ENCODE results near the gene NTRK3.
"Not testable (repeated sequence)": the region's sequence is repeated elsewhere in the genome, so short reads cannot be mapped to it uniquely, and the experiment has no call there.

The NTRK3 gene

GRCh38 chr15:88075102-88075501 lies 181.4 kb downstream of the NTRK3 start:
- ChIA-PET CTCF (no interaction called here), POLR2A (no interaction called here)
- DNase-seq (ENCODE audit: extremely low spot score), result no peak
- TF ChIP-seq LEF1 (IDR thresholded peaks at IDR 0.05; ENCODE audit: borderline replicate concordance) (no peak), NFRKB (IDR thresholded peaks at IDR 0.05) (no peak), FOXM1 (IDR thresholded peaks at IDR 0.05; ENCODE audit: borderline replicate concordance) (no peak), FOXA1 (IDR thresholded peaks at IDR 0.05) (no peak), ARNT (IDR thresholded peaks at IDR 0.05) (no peak), BHLHE40 (IDR thresholded peaks at IDR 0.05; ENCODE audit: borderline replicate concordance) (no peak)

- TF ChIP-seq NFRKB (IDR thresholded peaks at IDR 0.05) (no peak), HDGF (IDR thresholded peaks at IDR 0.05; ENCODE audit: borderline replicate concordance) (no peak), FOXA1 (IDR thresholded peaks at IDR 0.05) (no peak), LEF1 (IDR thresholded peaks at IDR 0.05; ENCODE audit: borderline replicate concordance) (no peak), ELF4 (IDR thresholded peaks at IDR 0.05) (no peak), CTBP1 (IDR thresholded peaks at IDR 0.05; ENCODE audit: borderline replicate concordance) (no peak)
- POLR2A ChIA-PET, result no interaction called here
Observed at GRCh38 chr15:88074386-88074785, 182.2 kb downstream of the NTRK3 start.

GRCh38 chr15:88073391-88073691 lies 183.2 kb downstream of the NTRK3 start:
- no peak for TF ChIP-seq FOXA1 (IDR thresholded peaks at IDR 0.05)
- TF ChIP-seq BHLHE40 (IDR thresholded peaks at IDR 0.05; ENCODE audit: borderline replicate concordance), result no peak
- no peak for TF ChIP-seq ARNT (IDR thresholded peaks at IDR 0.05)
- TF ChIP-seq CTBP1 (IDR thresholded peaks at IDR 0.05; ENCODE audit: borderline replicate concordance), result no peak
- no peak for TF ChIP-seq FOXM1 (IDR thresholded peaks at IDR 0.05; ENCODE audit: borderline replicate concordance)
- no peak for TF ChIP-seq PKNOX1 (IDR thresholded peaks at IDR 0.05)
- DNase-seq (ENCODE audit: extremely low spot score), result no peak
- POLR2A ChIA-PET, result no interaction called here
- CTCF ChIA-PET, result interaction anchor here (0.5 kb wide), 1 partner anchor 12 kb away, joined by 4 read pairs; no protein-coding TSS in a partner anchor

More at GRCh38 chr15:88074386-88074785, 182.2 kb downstream of the NTRK3 start:
- CTCF ChIA-PET, result no interaction called here
- DNase-seq (ENCODE audit: extremely low spot score), result no peak

DNA sequence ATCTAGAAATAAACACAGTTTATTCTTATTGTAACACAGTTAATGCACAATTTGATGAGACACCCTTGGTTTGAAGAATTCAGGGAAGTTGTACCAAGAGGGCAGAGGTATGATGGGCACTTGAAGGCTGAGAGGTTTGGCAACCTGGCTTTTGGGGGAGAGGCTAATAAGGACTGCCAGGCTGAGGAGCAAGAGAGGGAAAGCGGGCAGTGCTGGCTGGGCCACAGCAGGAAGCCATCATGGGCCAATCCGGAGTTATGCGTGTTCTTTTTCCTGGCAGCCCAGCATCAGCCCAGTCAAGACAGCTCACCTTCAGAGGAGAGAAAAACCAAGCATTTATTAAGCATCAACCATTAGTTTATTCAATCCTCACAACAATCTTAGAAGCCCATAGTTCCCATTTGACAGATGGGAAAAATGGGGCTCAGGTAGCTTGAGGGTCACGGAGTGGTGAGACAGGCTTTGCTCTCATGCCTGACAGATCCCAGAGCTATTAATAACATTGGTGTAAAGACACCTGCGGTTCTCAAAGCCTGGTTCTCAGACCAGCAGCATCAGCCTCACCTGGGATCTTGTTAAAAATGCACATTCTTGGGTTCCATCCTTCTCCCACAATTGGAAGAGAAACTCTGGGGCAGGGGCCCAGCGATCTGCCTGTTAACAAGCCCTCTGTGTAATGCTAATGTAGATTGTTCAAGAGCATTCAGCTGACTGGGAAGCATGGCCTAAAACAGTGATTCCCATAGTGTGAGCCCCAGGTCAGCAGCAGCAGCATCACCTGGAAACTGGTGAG lies 183.7 kb downstream of the NTRK3 start:
- ChIA-PET POLR2A (no interaction called here), CTCF (interaction anchor here (1.1 kb wide), 1 partner anchor 172 kb away, joined by 4 read pairs; no protein-coding TSS in a partner anchor)

GRCh38 chr15:88072133-88072532 lies 184.4 kb downstream of the NTRK3 start:
- DNase-seq (ENCODE audit: extremely low spot score); POLR2A ChIA-PET: not testable (repeated sequence)
- CTCF ChIA-PET, result interaction anchor here (1.1 kb wide), 1 partner anchor 173 kb away, joined by 4 read pairs; no protein-coding TSS in a partner anchor

More for the DNA sequence above, 183.7 kb downstream of the NTRK3 start:
- no peak for TF ChIP-seq PKNOX1 (IDR thresholded peaks at IDR 0.05)
- TF ChIP-seq FOXK2 (IDR thresholded peaks at IDR 0.05), result no peak
- TF ChIP-seq CTBP1 (IDR thresholded peaks at IDR 0.05; ENCODE audit: borderline replicate concordance), result no peak
- TF ChIP-seq HDGF (IDR thresholded peaks at IDR 0.05; ENCODE audit: borderline replicate concordance), result no peak
- no peak for TF ChIP-seq ELF4 (IDR thresholded peaks at IDR 0.05)
- no peak for TF ChIP-seq ZNF384 (IDR thresholded peaks at IDR 0.05)
- no peak for TF ChIP-seq SUZ12 (IDR thresholded peaks at IDR 0.05)
- TF ChIP-seq LEF1 (IDR thresholded peaks at IDR 0.05; ENCODE audit: borderline replicate concordance), result no peak
- TF ChIP-seq BHLHE40 (IDR thresholded peaks at IDR 0.05; ENCODE audit: borderline replicate concordance), result no peak
- no peak for TF ChIP-seq NFRKB (IDR thresholded peaks at IDR 0.05)
- no peak for DNase-seq (ENCODE audit: extremely low spot score)

DNA sequence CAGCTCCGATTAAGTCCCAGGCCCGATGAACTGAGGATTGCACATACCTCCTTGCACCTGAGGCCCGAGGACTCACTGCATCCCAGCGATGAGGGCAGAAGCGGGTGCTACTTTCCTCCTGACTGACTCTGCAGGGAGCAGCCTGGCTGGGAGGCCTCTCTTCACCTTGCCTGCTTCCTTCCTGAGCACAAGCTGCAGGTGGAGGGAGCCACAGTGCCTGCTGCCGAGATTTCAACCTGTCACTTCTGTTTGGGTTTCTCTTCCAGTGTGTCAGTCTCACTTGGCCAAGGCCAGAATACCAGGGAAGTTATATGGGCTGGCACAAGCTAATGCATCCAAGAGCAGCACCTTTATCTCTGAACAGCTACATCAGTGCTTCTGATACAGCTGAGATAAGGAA lies 185.4 kb downstream of the NTRK3 start:
- POLR2A ChIA-PET, result no interaction called here
- TF ChIP-seq ELF4 (IDR thresholded peaks at IDR 0.05), result no peak
- TF ChIP-seq TARDBP (IDR thresholded peaks at IDR 0.05), result no peak
- TF ChIP-seq LEF1 (IDR thresholded peaks at IDR 0.05; ENCODE audit: borderline replicate concordance), result no peak
- TF ChIP-seq PKNOX1 (IDR thresholded peaks at IDR 0.05), result no peak
- TF ChIP-seq BHLHE40 (IDR thresholded peaks at IDR 0.05; ENCODE audit: borderline replicate concordance), result no peak
- TF ChIP-seq CTBP1 (IDR thresholded peaks at IDR 0.05; ENCODE audit: borderline replicate concordance), result no peak
- TF ChIP-seq SP1 (IDR thresholded peaks at IDR 0.05), result no peak
- no peak for TF ChIP-seq NFRKB (IDR thresholded peaks at IDR 0.05)
- no peak for TF ChIP-seq HDGF (IDR thresholded peaks at IDR 0.05; ENCODE audit: borderline replicate concordance)
- TF ChIP-seq ZNF384 (IDR thresholded peaks at IDR 0.05), result no peak
- no peak for TF ChIP-seq FOXK2 (IDR thresholded peaks at IDR 0.05)
- no peak for TF ChIP-seq L3MBTL2 (conservative IDR thresholded peaks at IDR 0.05)
- no peak for TF ChIP-seq FOXM1 (IDR thresholded peaks at IDR 0.05; ENCODE audit: borderline replicate concordance)
- no peak for TF ChIP-seq SUZ12 (IDR thresholded peaks at IDR 0.05)
- no peak for TF ChIP-seq ARNT (IDR thresholded peaks at IDR 0.05)
- TF ChIP-seq FOXA1 (IDR thresholded peaks at IDR 0.05), result no peak
- CTCF ChIA-PET, result no interaction called here
- DNase-seq (ENCODE audit: extremely low spot score), result no peak

GRCh38 chr15:88069561-88069960 lies 187.0 kb downstream of the NTRK3 start:
- TF ChIP-seq L3MBTL2 (conservative IDR thresholded peaks at IDR 0.05), result no peak
- no peak for TF ChIP-seq ZNF384 (IDR thresholded peaks at IDR 0.05)
- TF ChIP-seq SUZ12 (IDR thresholded peaks at IDR 0.05), result no peak
- no peak for TF ChIP-seq LEF1 (IDR thresholded peaks at IDR 0.05; ENCODE audit: borderline replicate concordance)
- TF ChIP-seq BHLHE40 (IDR thresholded peaks at IDR 0.05; ENCODE audit: borderline replicate concordance), result no peak
- TF ChIP-seq SP1 (IDR thresholded peaks at IDR 0.05), result no peak
- no peak for TF ChIP-seq CTBP1 (IDR thresholded peaks at IDR 0.05; ENCODE audit: borderline replicate concordance)
- no peak for TF ChIP-seq ARNT (IDR thresholded peaks at IDR 0.05)
- no peak for TF ChIP-seq TARDBP (IDR thresholded peaks at IDR 0.05)
- no peak for TF ChIP-seq FOXK2 (IDR thresholded peaks at IDR 0.05)
- TF ChIP-seq FOXM1 (IDR thresholded peaks at IDR 0.05; ENCODE audit: borderline replicate concordance), result no peak
- DNase-seq (ENCODE audit: extremely low spot score), result no peak
- CTCF ChIA-PET, result no interaction called here
- POLR2A ChIA-PET, result no interaction called here

All from HEK293T (cell line).